ENCODE results near the gene RALGPS1.
A peak's percentile ranks its signal among the peaks of the same experiment; 100 is the strongest.

The RALGPS1 gene

GRCh38 chr9:126886034-126886822, 28.4 kb upstream of the RALGPS1 start:
- TF ChIP-seq, protein P1, sequence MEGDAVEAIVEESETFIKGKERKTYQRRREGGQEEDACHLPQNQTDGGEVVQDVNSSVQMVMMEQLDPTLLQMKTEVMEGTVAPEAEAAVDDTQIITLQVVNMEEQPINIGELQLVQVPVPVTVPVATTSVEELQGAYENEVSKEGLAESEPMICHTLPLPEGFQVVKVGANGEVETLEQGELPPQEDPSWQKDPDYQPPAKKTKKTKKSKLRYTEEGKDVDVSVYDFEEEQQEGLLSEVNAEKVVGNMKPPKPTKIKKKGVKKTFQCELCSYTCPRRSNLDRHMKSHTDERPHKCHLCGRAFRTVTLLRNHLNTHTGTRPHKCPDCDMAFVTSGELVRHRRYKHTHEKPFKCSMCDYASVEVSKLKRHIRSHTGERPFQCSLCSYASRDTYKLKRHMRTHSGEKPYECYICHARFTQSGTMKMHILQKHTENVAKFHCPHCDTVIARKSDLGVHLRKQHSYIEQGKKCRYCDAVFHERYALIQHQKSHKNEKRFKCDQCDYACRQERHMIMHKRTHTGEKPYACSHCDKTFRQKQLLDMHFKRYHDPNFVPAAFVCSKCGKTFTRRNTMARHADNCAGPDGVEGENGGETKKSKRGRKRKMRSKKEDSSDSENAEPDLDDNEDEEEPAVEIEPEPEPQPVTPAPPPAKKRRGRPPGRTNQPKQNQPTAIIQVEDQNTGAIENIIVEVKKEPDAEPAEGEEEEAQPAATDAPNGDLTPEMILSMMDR (IDR thresholded peaks at IDR 0.05; ENCODE audit: low read depth, low read length, missing control alignments): no peak
- no peak overlapping the region for H3K4me3 ChIP-seq (replicated peaks; ENCODE audit: low read depth, low read length)

GRCh38 chr9:126886897-126887296, 27.7 kb upstream of the RALGPS1 start:
- H3K4me3 ChIP-seq (replicated peaks; ENCODE audit: low read depth, low read length): no peak overlapping the region
- DNase-seq (ENCODE audit: extremely low read depth, low read depth): no peak
- TF ChIP-seq, protein P1 (IDR thresholded peaks at IDR 0.05; ENCODE audit: low read depth, low read length, missing control alignments): no peak

More at GRCh38 chr9:126886034-126886822, 28.4 kb upstream of the RALGPS1 start:
- DNase-seq (ENCODE audit: extremely low read depth, low read depth): no peak

DNA sequence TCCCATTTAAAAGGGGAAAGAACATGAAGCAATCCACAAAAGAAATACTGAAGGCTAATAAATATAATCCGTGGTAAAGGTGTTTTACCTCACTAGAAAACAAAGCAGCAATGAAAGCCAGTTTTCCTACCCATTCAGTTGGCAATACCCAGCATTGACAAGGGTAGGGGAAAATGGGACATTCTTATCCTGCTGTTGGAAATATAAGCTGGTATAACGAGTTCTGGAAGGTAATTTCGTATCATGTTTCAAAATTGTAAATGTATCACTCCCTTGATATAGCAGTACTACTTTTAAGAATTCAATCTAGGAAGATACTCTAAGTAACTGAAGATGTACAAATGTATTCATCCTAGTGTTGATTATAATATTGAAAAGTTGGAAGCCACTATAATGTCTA, 22.9 kb upstream of the RALGPS1 start:
- no peak for DNase-seq (ENCODE audit: extremely low read depth, low read depth)
- TF ChIP-seq, protein P1 (IDR thresholded peaks at IDR 0.05; ENCODE audit: low read depth, low read length, missing control alignments): no peak
- no peak overlapping the region for H3K4me3 ChIP-seq (replicated peaks; ENCODE audit: low read depth, low read length)

DNA sequence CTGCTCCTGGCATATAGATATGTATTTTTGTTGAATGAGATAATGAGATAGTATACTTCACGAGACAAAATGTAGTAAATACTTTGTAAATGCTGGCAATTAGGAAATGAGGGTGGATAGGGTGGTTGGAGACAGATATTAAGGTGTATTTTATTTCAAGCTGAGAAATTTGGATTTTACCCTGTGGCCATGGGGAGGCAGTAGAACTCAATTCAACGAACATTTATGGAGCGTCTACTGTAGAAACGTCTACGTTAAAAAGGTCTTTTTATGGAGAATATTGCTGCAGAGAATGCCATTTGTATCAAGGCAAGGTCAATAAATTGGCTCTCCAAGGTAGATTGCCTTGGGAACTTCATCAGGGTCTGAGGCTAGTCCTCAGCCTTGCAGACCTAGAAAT, 21.5 kb upstream of the RALGPS1 start:
- TF ChIP-seq, protein P1 (IDR thresholded peaks at IDR 0.05; ENCODE audit: low read depth, low read length, missing control alignments): peak; percentile 13
- H3K4me3 ChIP-seq (replicated peaks; ENCODE audit: low read depth, low read length): no peak overlapping the region
- no peak for DNase-seq (ENCODE audit: extremely low read depth, low read depth)

GRCh38 chr9:126894052-126894603, 20.5 kb upstream of the RALGPS1 start:
- H3K4me3 ChIP-seq (replicated peaks; ENCODE audit: low read depth, low read length): no peak overlapping the region
- DNase-seq (ENCODE audit: extremely low read depth, low read depth): peak; percentile 5
- TF ChIP-seq, protein P1 (IDR thresholded peaks at IDR 0.05; ENCODE audit: low read depth, low read length, missing control alignments): no peak

DNA sequence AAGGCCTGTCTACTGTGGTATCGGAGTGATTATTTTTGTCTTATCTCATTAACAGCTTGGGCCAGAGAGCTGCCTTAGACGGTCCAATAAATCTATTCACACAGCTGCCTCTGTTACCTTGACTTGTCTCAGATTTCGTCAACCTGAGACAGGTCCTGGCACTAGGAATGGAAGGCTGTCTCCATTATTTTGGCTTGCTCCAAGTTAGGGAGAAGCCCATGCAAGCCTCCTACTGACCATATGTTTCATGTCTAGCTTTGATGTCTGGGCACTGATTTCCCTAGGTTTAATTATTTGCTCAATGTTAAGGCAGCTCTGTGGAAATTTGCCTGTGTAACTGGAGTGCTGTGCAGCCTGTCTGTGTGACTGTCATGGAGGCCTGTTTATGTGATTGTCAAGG, 12.4 kb upstream of the RALGPS1 start:
- no peak for DNase-seq (ENCODE audit: extremely low read depth, low read depth)
- TF ChIP-seq, protein P1 (IDR thresholded peaks at IDR 0.05; ENCODE audit: low read depth, low read length, missing control alignments): no peak
- no peak overlapping the region for H3K4me3 ChIP-seq (replicated peaks; ENCODE audit: low read depth, low read length)
